Hematopoietic multipotent progenitor cell treated with erythropoietin and hydrocortisone succinate and interleukin-3 and kit ligand, for 6 days (in vitro differentiated cells): Measurements from ENCODE around the gene TMEM244.
"Not testable (repeated sequence)": the region's sequence is repeated elsewhere in the genome, so short reads cannot be mapped to it uniquely, and the experiment has no call there.

Source experiments
- DNase-seq: peaks from one replicate; pipeline ENCODE4 v3.0.0-alpha.2; 2015

Gene TMEM244

DNA sequence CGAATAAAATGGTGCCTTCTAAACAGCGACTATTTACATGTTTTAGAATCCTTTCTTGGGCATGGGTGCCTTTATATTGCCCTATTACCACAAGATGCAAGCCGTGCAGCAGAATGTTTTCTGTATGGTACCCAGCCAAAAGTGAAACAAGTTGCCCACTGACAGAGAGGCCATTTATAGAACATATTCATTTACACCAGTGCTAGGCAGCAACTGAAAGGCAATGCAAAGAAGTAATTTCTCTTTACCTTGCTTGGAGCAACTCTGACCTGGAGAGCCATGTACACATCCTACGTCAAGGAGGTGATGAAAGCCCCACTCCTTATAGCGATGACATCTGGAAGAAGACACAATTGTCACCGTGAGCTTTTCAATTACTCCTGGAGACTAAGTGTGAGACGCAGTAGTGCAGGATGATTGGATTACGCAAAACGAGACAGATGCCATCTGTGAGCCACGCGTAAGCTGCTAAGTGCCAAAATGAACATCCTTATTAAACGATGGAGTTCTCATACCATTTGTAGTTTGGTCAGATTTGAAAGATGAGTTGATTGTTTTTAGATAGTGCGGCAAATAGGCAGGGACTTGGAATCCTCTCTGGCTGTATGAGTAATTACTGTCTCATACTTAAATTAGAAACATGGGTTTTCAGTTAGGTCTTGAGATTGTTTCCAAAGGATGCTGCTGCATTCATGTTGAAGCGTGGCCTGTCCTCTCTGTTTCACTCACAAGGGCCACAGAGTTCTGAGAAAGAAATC, at the start of gene TMEM244:
TSS of gene TMEM244 (minus strand) at position 408 of the 758 bp plus-strand sequence. CDS start at position 281, 127 bp downstream.
- no peak for DNase-seq

GRCh38 chr6:129908858-129909257, 47.7 kb upstream of the TMEM244 start:
- DNase-seq = no peak

GRCh38 chr6:129908356-129908755, 47.2 kb upstream of the TMEM244 start:
- DNase-seq = no peak

DNA sequence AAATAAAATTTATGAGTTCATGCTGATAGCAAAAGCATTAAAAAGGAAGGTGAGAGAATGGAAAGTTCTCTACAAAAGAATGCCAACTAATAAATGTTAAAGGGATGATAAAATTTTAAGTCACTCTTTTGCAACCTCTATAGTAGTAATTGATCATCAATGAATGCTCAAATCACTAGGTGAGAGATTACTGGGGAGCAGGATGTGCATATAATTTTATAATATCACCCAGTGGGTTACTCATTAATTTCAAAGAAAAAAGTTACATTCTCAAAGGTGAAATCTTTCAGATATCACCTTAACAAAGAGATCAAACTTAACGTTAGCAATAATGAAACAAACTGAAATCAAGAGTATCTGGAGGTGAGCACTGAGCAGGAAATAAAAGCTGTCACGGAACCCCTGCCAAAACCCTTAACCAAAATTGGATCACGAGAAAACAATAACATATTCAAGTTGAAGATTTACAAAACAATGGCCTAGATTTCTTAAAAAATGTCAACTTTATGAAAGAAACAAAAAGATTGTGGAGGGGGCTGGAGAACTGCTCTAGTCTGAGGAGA, 45.5 kb upstream of the TMEM244 start:
- no peak for DNase-seq

DNA sequence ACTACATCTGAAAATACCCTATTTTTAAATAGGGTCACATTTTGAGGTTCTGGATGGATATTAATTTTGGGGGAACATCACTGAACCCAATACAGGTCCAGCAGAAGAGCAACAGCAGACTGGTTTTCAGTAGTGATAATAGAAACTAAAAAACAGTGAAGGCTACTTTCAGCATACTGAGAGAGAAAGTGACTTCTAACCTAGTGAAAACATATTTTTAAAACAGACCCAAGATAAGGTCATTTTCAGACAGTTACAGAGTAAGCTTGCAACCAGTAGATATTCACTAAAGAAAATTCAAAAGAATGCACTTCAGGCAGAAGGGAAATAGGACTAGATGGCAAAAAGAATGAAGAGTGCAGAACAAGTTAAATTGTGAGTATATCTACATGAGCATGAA, 42.0 kb upstream of the TMEM244 start:
- DNase-seq = no peak

DNA sequence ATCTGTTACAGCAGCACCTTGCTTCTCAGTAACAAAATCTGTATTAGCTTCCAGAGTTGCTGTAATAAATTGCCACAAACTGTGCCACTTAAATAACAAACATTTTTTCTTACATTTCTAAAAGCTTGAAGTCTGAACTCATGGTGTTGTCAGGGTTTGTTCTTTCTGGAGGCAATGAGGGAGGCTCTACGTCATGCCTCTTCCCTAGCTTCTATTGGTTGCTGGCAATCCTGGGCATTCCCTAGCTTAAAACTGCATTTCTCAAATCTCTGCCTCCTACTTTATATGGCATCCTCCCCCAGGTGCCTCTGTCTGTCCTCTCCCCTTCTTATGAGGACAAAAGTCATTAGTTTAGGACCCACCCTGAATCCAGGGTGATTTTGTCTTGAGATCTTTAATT, 41.6 kb upstream of the TMEM244 start:
- no peak for DNase-seq

- DNase-seq = no peak
Measured at GRCh38 chr6:129901910-129902309, 40.8 kb upstream of the TMEM244 start.

DNA sequence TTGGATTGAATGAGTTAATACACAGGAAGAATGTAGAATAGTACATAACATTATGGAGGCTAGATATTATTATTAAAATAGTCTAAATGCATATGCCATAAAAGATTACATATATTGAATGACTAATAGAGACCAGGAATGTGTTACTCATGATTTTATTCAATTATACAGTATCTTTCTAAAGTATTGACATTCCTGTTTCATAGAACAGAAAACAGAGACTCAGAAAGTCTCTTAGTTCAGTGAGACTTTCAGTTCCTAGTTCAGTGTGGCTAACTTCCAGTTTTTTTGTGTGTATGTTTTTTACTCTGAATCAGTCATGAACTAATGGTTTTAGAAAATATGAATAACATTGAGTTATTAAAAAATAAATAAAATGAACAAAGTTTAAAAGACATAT, 34.6 kb upstream of the TMEM244 start:
- no peak for DNase-seq

DNA sequence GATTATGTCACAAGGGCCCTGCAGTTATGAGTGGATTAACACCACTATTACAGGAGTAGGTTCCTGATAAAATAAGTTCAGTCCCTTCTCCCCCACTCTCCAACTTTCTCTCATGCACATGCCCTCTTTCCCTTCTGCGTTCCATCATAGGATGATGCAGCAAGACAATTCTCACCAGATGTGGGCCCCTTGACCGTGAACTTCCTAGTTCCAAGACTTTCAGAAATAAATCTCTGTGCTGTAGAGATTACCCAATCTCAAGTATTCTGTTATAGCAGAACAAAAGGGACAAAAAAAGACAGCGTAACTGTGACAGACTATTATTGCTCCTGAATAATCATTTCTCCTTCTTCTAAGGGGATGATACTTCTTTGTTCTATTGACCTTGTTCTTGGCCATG, 33.8 kb upstream of the TMEM244 start:
- DNase-seq = no peak

DNA sequence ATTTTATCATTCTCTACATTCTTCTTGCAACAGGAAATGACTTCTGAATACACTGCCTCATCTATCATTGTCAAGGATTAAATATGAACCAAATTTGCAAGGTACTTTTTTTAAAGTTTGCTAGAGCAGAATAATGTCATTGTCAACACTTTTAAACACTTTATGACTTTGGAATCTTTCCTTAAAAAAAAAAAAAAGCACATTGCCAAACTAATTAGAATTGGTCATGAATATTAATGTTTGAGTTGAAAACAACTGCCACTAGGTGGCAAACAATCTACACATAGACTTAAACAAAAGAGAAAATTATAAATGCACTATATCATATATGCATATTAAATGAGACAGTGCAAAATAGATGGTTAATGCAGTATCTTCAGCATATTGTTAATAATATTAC, 32.5 kb upstream of the TMEM244 start:
- DNase-seq = peak; percentile 78

GRCh38 chr6:129890701-129891100, 29.6 kb upstream of the TMEM244 start:
- DNase-seq = peak; percentile 28

GRCh38 chr6:129890164-129890563, 29.0 kb upstream of the TMEM244 start:
- DNase-seq = peak; percentile 9

- DNase-seq = peak; percentile 13
Measured at GRCh38 chr6:129889580-129889979, 28.5 kb upstream of the TMEM244 start.

- no peak for DNase-seq
Measured at GRCh38 chr6:129886401-129887155, 25.5 kb upstream of the TMEM244 start.

DNA sequence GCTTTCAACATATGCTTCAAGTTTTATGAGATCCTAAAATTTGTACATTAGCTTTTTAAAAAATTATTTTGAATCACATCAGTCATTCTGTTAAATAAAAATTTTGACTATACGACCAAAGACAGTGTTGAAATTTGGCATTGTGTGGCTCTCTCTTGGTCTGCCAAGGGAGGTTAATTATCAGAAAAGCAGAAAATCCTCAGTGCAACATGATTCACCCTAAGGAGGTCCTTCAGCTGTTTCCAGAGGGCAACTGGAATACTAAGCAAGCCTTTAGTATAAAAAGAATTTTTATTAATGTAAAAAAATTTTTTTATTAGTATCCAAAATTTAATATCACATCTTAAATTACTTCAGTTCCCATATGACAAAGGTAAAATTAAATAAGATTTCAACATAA, 23.1 kb upstream of the TMEM244 start:
- no peak for DNase-seq

DNA sequence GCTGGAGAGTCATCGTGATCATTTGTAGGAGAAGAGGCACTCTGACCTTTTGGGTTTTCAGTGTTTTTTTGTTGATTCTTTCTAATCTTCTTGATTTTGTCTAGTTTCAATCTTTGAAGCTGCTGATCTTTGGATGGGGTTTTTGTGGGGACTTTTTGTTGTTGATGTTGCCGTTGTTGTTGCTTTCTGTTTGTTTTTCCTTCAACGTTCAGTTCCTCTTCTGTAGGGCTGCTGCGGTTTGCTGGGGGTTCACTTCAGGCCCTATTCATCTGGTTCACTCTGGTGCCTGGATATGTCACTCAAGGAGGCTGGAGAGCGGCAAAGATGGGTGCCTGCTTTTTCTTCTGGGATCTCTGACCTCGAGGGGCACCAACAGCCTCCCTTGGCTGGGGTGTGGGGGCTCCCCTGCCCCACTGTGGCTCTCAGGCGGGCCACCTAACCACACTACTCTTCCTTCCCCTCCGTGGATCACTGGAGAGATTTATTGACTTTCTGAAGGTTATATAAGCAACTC, 21.5 kb upstream of the TMEM244 start:
- DNase-seq = no peak

DNA sequence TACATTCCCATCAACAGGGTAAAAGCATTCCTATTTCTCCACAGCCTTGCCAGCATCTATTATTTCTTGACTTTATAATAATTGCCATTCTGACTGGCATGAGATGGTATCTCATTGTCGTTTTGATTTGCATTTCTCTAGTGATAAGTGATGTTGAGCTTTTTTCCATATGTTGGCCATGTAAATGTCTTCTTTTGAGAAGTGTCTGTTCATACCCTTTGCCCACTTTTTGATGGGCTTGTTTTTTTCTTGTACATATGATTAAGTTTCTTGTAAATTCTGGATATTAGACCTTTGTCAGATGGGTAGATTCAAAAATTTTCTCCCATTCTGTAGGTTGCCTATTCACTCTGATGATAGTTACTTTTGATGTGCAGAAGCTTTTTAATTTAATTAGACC, 16.8 kb upstream of the TMEM244 start:
- not testable (repeated sequence) for DNase-seq

DNA sequence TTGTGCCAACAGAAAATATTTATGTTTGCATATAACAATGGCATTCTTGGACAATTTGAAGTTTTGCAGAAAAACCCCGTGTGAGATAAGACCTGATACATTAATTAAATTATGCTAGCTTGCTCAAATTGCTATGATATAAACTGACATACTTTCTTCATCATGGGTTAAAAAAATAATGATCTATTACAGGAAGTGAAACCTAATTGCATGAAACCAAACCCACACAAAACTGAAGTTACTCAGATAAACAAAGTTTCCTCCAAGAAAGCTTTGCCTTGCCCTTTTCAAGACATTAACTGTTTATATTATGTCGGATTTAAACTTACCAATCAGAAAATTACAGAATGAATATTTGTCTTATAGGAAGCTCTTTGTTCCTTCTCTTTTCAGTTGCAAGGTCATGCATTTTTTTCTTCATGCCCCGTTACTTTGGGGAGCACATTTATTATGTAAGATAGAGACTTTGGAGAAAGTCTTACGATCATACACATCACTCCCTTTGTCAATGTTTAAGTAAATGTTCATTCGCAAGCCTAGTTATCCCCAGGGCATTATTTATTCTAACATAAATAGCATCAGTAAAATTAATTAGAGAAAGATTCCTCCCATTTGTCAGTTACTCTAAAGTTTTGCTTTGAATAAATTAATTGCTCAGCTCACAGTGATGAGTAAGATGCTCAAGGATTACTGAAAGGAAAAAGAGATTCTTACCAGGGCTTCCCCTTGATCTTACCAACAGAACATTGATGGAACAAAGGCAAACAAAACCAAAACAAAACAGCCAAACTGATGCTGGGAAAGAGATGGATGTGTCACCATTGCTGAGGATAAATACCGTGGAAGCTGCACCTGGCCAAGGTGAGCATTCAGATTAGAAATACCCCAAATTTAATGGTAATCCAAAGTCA, 14.8 kb upstream of the TMEM244 start:
- DNase-seq = no peak

- no peak for DNase-seq
Measured at GRCh38 chr6:129874837-129875236, 13.7 kb upstream of the TMEM244 start.

GRCh38 chr6:129872586-129872985, 11.5 kb upstream of the TMEM244 start:
- no peak for DNase-seq

DNA sequence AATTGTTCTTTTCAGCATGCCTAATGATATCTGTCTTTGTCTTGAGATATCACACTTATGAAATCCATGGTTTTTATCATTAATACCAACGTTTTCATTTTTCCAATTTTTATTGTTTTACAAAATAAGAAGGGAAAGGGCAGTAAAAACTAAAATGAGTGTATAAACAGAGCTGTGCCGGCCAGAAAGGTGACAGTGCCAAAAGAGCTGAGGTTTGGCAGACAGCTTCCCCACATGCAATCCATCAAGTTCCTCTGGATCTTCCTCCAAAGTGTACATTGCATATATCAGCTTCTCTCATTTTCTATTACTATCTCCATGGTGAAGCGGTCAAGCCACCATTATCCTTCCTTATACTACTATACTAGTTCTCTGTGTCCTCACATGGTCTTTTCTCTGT, 10.1 kb upstream of the TMEM244 start:
- DNase-seq = no peak

DNA sequence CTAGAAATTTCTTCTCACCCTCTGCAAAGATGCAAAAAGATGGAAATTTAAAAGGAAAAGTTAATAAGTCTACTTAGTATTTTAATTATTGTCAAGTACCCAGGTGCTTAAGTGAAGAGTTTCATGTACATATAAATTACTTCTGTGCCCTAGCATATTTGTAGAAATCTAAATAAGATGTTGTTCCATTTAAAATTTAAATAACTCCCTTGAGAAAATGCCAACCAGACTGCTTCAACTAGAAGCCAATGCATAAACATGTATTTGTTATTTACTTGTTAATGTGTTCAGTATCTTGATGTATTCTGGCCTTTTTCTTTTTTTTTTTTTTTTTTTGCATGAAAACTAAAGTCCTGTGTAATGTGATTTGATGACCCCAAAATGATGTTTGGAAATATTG, 6.3 kb upstream of the TMEM244 start:
- no peak for DNase-seq

- DNase-seq = no peak
Measured at GRCh38 chr6:129866688-129867087, 5.6 kb upstream of the TMEM244 start.
